ENCODE data around the gene DCP1B.

DCP1B gene

DNA sequence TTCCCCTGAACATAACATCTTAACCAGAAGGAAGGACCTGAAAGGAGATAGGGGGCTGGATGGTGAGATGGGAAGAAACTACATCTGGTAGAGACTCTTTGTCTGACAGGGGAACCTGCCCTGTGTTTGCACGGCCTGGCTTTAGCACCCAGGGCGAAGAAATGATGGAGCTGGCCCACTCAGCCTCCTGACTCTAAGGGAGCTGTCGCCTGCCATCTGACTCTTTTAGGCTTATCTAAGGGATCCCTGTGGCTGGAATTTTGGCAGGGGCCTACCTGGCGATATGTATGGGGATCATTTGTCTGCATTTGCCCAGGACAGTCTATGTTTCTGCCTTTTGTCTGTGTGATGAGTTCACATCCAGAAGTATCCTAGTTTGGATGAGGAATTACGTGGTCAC, 70.2 kb downstream of the DCP1B start:
- DNase-seq: peak; percentile 48

DNA sequence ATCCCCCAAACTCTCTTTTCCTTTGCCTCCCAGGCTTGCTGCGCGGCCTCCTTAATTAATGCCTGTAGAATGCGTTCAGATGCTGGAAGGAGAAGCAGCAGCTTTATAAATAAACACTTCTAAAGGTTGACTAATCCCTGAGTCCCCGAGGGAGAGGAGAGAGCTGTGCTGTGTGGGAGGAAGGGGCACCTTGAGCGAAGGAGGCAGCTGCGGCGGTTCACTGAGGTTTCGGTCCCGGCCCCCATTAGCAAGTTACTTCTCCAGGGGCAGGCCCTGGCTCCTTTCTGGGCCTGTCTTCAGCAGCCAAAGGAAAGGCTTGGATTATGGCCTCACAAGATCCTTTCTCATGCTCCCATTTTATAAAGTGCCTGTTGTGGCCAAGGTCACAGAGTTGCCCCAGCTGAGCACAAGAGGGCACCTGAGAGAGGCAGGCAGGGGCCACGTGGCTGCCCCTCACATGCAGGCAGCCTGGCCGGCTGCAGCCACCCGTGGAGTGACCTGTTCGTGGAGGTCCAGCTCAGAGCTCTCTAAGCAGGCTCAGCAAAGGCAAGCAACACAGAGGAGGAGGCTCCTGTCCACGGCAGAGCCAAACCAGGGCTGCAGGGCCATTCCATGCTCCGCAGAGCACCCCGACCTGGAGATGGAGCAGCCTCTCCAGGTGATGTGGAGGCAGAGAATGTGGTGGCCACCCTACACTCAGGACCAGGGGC, 70.8 kb downstream of the DCP1B start:
- peak; percentile 44 for DNase-seq

DNA sequence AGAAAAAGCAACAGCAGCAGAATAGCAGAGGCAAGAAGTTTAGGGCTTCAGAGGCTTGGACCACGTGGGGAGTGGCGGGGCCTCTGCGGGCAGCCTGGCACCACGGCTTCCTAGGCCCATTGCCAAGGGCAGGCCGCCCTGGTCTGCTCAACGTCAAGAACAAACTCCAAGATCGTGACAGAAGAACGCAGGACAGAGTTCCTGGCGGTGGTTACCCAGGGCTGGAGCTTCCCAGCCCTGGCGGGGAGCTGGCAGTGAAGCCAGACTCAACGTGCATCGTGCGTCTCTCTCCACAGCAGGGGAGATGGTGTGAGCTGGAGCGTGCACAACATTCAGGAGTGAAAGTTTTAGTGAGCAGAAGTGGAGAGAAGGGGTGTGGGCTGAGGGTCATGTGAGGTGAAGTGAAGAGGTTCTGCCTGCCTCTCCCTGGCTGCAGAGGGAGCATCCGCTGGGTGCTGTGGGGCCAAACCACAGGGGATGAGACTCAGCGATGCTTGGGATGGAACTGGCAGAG, 71.9 kb downstream of the DCP1B start:
- no peak for DNase-seq

DNA sequence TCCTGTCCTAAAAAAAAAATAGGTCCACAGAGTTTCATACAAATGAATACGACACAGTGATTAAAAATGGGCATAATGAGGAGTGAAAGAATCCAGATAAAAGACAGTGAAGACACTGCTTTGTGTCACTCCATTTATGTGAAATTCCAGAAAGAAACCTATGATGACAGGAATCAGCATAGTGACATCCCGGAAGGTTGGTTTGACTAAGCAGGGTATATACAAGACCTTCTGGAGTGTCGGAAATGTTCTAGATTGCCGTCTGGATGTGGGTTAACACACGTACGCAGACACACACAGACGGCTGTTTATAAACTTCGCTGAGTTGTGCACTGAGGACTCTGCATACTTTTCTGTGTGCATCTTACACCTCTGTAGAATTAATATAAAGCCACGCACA, 72.6 kb downstream of the DCP1B start:
- no peak for DNase-seq

DNA sequence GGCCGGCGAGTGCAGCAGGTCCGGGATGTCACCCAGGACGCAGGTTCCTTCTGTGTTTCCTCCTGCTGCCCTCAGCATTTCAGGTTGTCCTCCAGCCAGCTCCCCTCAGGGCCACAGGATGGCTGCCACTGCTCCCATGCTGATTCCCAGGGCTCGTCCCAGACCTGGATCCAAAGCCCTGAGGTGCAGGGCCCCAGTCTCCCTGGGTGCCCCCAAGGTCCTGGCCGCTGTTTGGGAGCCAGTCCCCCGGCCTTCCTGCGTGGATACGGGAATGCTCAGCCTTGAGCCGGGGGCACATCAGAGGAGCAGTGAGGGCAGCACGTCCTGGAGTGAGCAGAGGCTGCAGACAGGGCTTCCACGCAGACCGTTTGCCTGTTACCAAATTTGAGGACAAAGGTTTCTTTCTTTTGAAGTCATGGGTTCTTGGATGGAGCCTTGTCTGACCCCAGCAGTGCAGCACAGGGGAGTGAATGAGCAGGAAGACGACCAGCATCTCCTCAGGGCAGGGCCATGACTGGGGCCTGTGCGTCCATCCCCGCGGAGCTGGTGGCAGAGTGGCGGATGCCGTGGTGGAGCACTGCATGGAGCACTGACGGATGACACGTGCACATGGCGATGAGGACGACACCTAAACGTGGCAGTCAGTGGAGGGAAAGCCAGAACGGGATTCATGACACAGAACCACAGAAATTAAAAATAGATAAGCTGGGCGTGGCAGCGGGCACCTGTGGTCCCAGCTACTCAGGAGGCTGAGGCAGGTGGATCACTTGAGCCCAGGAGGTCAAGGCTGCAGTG, 73.3 kb downstream of the DCP1B start:
- no peak for DNase-seq

DNA sequence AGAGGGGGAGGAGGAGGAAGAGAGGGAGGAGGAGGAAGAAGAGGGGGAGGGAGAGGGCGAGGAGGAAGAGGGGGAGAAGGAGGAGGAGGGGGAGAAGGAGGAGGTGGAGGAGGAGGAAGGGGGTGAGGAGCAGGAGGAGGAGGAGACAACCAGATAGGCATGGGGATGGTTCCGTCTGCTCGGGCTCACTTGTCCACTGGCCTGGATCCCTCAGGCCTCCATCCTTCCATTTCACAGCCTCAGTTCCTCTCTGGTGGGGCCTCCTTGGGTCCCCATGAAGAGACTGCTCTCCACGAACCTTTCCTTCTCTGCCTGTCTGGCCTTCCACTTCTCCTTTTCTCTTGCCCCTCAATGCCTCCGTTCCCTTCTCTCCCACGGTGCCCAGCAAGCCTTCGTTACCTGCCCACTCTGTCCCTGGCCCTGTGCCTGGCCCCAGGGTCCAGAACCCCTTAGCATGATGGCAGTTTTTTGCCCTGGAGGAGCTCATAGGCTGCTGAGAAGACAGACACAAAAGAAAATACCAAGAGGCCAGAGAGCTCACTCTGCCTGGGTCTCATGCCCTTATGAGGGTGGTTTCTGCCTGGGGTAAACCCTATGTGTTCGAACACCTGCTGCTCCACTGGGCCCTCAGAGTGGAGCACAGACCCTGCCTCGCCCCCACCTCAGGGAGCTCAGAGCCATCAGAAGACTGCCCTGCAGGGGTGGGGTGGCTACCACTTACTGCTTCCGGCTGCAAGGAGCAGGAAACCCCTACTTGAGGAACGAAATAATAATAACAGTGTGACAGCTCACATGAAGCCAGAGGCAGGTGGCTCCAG, 74.1 kb downstream of the DCP1B start:
- no peak for DNase-seq

DNA sequence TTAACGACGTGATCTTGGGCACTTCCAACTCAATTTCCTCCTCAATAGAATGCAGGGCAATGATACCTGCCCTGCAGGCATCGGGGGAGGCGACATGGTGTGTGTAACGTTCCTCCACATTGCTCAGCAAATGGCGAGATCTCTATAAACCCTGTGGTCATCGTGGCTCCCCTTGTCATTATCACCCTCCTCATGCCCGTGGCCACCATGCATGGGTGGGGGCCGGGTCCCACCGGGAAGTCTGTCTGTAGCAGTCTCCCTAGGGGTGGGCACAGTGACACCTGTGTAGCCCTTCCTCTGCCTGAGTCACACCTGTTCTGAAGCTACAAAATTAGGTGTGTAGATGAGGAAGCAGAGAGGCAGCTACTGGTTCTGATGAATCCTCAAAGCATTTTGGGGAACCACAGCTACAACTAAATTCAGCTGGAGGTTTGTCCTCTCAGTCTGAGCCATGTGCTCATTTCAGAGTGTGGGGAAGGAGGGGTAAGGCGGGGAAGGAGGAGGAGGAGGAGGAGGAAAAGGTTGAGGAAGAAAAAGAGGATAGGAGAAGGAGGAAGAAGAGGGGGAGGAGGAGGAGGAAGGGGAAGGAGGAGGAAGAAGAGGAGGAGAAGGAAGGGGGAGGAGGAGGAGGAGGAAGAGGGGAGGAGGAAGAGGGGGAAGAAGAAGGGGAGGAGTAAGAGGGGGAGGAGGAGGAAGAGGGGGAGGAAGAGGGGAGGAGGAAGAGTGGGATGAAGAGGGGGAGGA, 74.8 kb downstream of the DCP1B start:
- DNase-seq: peak; percentile 40

DNA sequence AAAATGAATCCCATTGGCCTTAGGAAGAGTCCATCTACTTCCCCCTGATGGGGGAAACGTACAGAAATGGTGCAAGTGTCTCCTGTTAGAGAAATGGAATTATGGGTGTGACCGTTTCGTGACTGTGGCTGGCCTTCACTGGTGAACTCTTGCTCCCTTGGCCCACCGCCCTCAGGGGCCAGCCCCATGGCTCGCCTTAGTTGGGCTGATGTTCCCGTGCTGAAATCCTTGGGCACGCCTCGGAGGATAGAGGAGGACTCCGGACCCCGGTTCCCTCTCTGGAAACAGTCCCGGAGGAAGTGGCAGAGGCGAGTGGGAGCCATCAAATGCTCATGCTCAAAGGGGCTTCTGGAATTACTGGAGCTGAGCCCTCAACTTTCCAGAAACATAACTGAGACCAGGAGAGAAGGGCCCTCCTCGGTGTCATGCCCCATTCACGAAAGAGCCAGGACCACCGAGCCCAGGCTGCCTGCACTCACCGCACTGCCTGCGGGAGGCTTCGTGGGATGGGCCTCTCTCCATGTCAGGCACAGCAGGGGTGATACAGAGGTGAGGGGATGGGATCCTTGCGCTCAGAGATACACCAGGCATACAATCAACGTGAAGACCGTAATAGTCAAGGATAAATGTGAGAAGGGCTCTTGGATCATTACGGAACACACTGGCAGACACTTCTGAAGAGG, 75.7 kb downstream of the DCP1B start:
- peak; percentile 32 for DNase-seq

DNA sequence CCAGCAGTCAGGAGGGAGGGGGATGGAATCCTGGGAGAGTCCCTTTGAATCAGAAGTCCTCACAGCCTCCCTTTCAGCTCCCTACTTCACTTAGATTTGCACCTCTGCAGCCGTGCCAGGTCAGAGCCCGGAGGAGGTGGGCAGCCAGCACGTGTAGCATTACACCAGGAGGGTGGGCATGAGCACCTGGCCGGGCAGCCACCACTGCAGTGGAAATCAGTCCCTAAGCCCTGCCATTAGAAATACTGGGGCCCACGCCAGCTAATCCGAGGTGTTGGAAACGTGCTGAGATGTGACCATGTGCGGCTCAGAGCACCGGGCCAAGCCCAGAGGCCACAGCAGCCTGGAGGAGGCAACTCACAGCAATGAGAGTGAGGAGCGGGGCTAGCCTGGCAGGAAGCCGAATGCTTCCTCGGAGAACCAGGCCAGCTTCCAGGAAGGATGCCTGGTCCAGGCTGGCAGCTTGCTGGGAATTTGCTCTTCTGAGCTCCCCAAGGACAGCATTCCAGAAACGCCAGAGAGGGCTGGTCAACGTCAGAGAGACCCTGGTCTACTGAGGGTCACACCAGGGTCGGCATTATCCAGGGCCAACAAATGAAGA, 76.4 kb downstream of the DCP1B start:
- DNase-seq: peak; percentile 49

DNA sequence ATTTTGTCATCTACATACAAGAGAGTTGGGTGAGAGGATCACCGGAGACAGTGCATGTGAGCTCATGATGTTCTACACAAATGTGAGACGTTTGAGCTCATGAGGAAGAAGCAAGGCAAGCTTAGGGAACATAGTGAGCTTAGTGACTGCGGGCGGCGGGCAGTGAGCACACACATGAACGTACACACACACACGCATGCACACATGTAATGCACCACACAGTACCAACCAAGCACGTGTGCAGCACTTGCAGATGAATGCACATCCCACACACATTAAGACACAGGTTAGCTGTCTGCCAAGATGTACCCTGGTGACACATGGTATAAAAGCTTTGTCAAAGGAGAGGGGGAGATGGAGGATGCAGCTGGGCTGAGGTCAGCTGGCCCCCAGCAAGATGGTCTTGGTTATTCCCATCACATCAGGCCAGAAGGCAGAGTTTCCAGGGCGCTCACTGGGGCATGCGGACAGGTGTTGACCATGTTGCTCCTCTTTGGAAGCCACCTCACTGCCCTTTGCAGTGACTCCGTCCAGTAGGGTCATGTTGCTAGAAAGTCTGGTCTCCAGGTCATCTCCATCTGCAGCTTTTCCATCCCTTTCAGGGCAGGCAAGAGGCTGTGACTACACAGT, 77.1 kb downstream of the DCP1B start:
- DNase-seq: peak; percentile 47

DNA sequence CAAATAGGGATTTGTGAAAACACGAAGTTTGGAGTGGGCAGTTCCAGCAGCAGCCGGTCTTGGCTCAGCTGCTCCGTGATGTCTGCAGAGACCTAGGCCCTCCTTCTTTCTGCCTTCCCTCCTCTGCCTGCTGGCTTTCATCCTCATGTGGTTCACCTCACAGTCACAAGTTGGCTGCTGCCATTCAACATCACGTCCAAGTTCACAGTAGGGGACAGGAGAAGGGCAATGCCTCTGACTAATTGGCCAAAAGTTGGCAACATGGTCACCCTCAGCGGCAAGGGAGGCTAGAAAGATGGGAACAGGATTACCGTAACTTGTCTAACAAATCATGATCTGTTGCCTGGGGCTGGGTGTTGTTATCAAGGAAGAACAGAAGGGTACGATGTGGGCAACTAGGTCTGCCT, 78.0 kb downstream of the DCP1B start:
- DNase-seq: peak; percentile 15

DNA sequence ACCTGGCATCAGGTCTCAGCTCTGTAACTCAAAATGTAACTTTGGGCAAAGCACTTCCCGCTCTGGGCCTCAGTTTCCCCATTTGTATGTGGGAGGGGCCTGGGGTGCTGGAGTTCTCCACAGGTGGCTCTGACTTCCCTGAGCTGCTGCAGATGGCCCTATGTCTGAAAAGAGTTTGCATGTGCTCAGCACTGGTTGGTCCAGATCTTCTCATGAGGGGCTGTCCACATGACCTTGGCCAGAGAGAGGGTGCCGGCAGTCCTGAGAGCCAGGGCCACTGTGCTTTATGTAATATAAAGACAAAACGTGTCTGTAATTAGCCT, 78.6 kb downstream of the DCP1B start:
- peak; percentile 13 for DNase-seq

DNA sequence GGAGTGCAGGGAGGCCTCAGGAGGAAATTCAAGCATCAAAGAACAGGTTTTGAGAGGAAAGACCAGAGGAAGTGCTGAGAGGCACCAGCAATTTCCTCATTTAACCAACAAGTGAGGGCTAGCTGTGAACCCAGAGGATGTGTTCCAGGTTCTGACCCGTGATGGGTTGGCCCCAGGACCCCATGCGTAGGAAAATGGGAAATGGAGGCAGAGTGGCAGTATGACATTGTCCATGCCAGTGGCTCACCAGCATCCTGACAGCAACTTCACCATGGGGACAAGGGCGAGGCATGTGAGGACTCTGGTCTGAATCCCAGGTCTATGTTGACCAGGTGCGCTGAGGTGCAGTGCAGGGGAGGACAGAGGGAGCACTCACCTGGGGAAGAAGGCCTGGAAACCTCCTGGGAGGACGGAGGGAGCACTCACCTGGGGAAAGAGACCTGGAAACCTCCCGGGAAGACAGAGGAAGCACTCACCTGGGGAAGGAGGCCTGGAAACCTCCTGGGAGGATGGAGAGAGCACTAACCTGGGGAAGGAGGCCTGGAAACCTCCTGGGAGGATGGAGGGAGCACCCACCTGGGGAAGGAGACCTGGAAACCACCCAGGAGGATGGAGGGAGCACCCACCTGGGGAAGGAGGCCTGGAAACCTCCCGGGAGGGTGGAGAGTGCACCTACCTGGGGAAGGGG, 79.1 kb downstream of the DCP1B start:
- peak; percentile 46 for DNase-seq

DNA sequence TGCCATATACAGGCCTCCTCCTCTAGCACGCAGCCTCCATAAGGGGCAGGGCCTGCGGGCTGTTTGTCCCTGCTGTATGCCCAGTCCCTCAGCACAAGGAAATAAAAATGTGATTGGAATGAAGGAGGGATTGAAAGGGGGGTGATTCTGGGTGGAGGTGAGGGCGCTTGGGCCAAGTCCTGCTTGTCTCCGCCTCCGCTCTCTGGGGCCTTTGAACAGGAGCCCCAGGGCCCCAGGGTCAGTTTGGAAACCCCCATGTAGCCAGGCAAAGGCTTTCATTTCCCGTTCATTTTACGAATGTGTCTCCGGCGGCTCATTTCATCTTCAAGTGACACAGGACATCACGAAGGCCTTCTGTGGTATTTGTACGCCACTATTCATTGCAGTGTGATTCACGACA, 81.3 kb downstream of the DCP1B start:
- DNase-seq: no peak

DNA sequence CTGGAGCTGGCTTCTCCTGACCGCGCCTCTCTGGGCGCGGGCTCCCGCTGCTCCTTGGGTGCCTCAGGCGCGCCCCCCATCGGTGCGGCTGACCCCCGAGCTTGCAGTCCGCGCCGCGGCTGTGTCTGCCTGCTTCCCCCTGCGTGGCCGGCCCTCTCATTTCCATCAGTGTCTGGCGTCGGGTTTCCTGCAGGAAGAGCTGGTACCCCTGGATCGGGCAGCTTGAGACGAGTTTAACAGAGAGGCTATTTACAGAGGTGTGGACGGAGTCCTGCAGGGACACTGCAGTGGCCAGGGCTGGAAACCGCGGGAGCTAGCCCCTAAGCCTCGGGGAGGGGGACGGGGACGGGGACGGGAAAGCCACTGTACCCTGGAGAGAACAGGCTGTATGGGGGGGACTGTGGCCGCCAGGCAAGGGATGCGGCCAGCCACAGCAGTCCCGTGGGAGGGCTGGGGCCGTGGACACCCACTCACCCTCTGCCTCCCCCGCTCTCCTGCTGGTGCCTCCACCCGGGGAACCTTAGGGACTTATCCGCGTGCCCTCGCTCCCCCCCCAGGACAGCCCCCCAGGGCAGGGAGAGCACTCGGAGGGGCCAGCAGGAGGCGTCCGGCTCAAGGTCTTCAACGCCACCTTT, 82.1 kb downstream of the DCP1B start:
- peak; percentile 47 for DNase-seq

DNA sequence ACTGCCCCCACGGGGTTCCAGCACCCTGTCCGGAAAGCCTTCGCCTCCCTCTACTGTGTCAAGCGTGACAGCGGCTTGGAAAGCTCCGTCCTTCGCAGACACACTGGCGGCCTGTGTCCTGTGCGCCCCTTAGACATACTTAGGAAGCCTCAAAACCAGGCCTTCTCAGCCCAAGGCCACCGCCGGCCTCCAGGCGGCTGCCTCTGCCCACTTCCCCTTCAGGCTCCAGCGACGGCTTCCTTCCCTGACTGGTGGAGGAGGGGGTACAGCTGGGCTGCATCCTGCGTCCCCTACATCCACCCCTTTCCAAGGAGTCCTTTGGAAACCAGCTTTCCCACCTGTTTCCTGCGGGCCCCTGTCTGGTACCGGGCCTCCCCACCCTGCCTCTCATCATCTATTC, 83.3 kb downstream of the DCP1B start:
- peak; percentile 41 for DNase-seq

DNA sequence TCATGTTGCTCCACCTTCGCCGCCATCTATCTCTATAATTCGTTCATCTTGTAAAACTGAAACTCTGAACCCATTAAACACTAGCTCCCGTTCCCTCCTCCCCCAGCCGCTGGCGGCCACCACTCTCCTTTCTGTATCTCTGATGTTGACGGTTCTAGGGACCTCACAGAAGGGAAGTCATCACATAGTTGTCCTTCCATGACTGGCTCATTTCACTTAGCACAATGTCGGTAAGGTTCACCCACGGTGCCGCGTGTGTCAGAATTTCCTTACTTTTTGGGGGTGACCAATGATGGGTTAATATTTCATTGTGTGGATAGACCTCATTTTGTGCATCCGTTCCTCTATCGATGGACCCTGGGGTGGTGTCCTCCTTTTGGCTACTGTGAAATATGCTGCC, 83.8 kb downstream of the DCP1B start:
- DNase-seq: no peak

DNA sequence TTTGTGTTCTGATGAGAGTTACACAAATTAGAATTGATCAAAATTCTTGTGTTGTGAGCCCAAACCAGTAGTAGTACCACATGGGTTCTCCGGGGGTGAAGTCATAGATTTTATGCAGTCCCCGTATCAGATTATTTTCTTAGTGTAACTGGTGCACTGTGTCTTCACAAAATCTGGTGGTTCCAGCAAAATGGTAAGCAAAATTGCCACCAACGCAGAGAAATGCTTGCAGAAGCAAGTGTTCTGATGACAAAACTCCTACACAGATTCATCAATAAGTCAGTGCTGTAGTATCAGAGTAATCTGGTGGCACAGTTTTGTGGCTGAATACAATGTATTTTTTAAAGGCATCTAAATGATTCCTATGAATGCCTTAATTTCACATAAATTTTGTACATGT, 84.5 kb downstream of the DCP1B start:
- no peak for DNase-seq

DNA sequence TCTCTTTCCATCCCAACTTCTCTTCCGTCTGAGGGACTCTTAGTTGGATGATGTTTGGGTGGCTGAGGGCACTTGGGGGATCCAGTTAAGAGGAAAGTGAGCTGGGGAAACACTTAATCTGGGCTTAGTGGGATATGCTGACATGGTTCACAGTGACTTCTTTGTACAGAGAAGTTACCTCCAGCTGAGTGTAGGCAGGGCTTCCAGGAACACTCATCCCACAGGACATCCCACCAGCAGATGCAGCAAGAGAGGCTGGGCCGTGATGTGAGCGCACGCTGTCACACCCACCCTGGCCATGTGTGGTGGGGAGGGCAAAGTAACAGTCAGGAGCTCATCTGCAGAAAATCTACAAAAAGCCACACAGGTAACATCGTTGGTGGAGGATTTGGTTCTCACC, 85.0 kb downstream of the DCP1B start:
- no peak for DNase-seq

DNA sequence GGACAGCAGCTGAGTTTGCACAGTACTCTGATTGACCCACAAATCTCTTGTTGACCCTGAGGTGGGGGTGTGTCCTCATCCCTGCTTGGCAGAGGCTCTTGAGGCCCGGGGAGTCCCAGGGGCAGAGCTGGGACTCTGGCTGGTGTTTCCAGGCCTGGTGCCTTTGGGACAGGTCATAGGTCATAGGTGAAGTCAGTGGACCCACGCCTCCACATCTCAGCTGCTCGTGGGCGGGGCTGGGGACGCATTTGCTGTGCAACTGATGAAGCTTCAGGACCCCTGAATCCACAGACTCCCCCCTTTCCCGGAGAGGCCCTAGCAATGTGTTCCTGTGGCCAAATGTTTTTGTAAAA, 85.4 kb downstream of the DCP1B start:
- peak; percentile 38 for DNase-seq
